Epithelial cell of esophagus (primary cell): ENCODE data around the gene CLTB.

Source experiments
- DNase-seq: peaks from one replicate; pipeline ENCODE4 v3.0.0; 2010; ENCODE audit warnings: low read depth
- H3K4me3 ChIP-seq: 2 replicates; pipeline ENCODE4 v1.5.1; 2011; ENCODE audit warnings: mild to moderate bottlenecking, low read length, control low read depth
- TF ChIP-seq, protein P1 (sequence below): IDR thresholded peaks from 2 replicates; pipeline ENCODE4 v1.5.1; 2011; ENCODE audit warnings: low read depth, mild to moderate bottlenecking, low read length, control low read depth, inconsistent platforms; ENCODE audit not compliant: insufficient read depth; ENCODE audit errors: missing control alignments

Gene CLTB

DNA sequence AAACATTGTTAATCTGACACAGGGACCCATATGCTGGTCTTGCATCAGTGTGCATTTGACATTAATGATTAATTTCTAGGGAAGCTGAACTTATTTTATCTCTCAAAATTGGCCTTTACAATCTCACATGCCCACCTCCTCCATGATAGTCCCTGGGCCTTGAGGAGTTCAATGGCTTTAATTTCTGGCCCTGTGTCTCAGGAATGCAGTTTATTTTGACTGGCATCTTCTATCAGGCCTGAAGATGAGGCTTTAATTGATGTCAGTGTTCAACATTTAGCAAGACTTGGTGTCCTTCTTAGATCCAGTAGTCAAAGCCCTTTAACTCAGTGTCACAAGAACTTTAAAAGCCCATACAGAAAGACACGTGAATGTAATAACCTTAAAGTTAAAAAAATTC lies 10.5 kb upstream of the CLTB start:
- TF ChIP-seq, protein P1, sequence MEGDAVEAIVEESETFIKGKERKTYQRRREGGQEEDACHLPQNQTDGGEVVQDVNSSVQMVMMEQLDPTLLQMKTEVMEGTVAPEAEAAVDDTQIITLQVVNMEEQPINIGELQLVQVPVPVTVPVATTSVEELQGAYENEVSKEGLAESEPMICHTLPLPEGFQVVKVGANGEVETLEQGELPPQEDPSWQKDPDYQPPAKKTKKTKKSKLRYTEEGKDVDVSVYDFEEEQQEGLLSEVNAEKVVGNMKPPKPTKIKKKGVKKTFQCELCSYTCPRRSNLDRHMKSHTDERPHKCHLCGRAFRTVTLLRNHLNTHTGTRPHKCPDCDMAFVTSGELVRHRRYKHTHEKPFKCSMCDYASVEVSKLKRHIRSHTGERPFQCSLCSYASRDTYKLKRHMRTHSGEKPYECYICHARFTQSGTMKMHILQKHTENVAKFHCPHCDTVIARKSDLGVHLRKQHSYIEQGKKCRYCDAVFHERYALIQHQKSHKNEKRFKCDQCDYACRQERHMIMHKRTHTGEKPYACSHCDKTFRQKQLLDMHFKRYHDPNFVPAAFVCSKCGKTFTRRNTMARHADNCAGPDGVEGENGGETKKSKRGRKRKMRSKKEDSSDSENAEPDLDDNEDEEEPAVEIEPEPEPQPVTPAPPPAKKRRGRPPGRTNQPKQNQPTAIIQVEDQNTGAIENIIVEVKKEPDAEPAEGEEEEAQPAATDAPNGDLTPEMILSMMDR = no peak
- no peak overlapping the region for H3K4me3 ChIP-seq

DNA sequence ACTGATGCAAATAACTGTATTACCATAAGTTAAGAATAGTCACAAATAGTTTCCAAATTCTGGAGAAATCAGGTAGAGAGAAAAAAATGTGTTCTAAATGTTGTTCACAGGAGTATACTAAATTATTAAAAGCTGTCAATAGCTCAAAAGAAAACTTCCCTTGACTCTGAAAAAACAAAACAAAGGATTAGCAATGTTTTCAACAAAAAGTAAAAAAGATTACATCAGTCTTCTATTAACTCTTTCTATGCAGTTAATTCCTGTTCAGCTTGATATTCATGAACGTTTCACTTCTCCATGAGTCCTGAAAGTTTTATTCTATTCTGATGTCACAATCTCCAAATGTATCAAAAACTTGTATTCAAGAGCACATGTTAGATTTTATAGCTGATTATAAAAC lies 9.5 kb upstream of the CLTB start:
- no peak overlapping the region for H3K4me3 ChIP-seq
- DNase-seq = no peak
- TF ChIP-seq, protein P1 = no peak

More for the DNA sequence above, 10.5 kb upstream of the CLTB start:
- no peak for DNase-seq

DNA sequence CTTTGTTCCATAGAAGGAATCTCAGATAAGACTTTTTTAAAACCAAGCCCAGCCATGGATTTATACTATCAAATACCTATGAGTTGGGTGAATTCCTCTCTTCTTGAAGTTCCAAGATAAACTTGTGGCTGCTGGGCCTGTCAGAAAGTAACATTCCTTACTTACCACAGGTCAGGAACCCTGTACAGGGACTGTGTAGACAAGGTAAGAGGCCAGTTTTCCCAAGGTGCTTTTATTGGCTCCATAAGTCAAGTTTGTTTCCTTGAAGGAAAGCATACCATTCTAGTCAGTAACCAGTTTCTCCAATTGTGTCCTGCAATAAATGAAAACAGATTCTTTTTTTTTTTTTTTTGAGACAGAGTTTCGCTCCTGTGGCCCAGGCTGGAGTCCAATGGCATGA lies 8.8 kb upstream of the CLTB start:
- DNase-seq = no peak
- H3K4me3 ChIP-seq = no peak overlapping the region
- TF ChIP-seq, protein P1 = no peak

DNA sequence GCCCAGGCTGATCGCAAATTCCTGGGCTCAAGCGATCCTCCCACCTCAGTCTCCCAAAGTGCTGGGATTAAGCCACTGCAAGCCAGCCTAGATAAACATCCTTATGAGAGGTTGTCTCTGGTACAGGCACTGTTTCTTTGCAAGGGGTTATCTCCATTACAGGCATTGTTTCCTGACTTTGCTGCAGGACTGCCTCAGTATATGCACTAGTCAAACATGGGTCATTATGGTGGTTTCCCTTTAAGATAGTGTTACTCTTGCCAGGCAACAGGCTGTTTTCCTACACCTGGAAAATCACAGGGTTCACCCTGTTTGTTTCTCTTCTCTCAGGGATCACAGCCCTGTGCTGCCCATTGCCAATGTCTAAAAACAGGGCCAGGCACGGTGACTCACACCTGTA lies 7.8 kb upstream of the CLTB start:
- DNase-seq = no peak
- no peak overlapping the region for H3K4me3 ChIP-seq
- TF ChIP-seq, protein P1 = no peak

DNA sequence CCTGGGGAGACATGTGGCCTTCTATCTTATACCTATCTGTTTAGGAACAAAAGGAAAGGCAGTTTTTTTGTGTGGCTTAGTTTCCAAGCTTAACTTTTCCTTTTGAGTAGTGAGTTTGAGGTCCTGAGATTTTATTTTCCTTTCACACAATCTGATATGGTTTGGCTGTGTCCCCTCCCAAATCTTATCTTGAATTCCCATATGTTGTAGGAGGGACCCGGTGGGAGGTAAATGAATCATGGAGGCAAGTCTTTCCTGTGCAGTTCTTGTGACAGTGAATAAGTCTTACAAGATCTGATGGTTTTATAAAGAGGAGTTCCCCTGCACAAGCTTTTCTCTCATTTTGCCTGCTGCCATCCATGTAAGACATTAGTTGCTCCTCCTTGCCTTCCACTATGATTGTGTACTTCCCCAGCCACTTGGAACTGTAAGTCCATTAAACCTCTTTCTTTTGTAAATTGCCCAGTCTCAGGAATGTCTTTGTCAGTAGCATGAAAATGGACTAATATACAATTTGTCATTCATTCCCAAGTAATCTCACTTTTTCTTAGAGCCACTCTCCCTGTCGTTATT lies 4.7 kb upstream of the CLTB start:
- H3K4me3 ChIP-seq = no peak overlapping the region
- no peak for DNase-seq
- TF ChIP-seq, protein P1 = no peak

DNA sequence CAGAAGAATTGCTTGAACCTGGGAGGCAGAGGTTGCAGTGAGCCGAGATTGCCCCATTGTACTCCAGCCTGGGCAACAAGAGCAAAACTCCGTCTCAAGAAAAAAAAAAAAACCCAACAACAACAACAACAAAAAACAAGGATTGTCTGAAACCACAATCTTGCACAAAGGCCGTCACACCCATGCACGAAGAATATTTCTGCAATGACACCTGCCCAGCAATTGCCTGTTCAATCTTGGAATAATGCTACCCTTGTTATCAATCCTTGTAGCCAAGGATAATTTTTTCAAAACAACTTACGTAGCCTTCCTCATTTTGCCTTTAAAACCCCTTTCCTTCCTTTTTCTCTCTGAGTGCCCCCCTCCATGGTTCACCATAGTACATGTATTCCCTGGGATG lies 3.7 kb upstream of the CLTB start:
- TF ChIP-seq, protein P1 = no peak
- H3K4me3 ChIP-seq = no peak overlapping the region
- DNase-seq = no peak

DNA sequence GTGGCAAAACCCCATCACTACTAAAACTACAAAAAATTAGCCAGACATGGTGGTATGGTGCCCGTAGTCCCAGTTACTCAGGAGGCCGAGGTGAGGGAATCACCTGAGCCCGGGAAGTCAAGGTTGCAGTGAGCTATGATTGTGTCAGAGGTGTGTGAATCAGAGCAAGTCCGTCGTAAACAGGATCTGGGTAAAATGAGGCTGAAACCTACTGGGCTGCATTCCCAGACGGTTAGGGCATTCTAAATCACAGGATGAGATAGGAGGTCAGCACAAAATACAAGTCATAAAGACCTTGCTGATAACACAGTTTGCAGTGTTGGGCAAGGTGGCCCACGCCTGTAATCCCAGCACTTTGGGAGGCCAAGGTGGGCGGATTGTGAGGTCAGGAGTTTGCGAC lies 1.9 kb upstream of the CLTB start:
- peak; percentile 98 for DNase-seq
- H3K4me3 ChIP-seq = no peak overlapping the region
- TF ChIP-seq, protein P1 = no peak
